HG02938 (cell line): ENCODE data around the gene APBB2.
A peak's percentile ranks its signal among the peaks of the same experiment; 100 is the strongest.

Source experiments
- ATAC-seq: cut with Tn5 transposase; IDR thresholded peaks from one replicate; pipeline ENCODE4 v1.9.1; 2021; ENCODE audit warnings: mild to moderate bottlenecking, moderate library complexity; ENCODE audit not compliant: unreplicated experiment

APBB2 gene

GRCh38 chr4:40789771-40790170 is 424.6 kb downstream of the APBB2 start:
- no peak for ATAC-seq

GRCh38 chr4:40789031-40789430 is 425.3 kb downstream of the APBB2 start:
- ATAC-seq: no peak

- no peak for ATAC-seq
Observed at GRCh38 chr4:40788331-40788730, 426.0 kb downstream of the APBB2 start.

- ATAC-seq: no peak
Observed at GRCh38 chr4:40785727-40786126, 428.6 kb downstream of the APBB2 start.

GRCh38 chr4:40782876-40783275 is 431.5 kb downstream of the APBB2 start:
- no peak for ATAC-seq

GRCh38 chr4:40778090-40778489 is 436.3 kb downstream of the APBB2 start:
- ATAC-seq: no peak

GRCh38 chr4:40769266-40769665 is 445.1 kb downstream of the APBB2 start:
- ATAC-seq: no peak

GRCh38 chr4:40763228-40763716 is 451.1 kb downstream of the APBB2 start:
- peak; percentile 99 for ATAC-seq
